Ureter (tissue), 1 donor: Measurements from ENCODE around the gene CCDC192. TPM values are rescaled to one million over a fixed set of nuclear protein-coding genes. Genes with fewer than 3 reads are reported as not detected.

Source experiments
- DNase-seq: peaks from one replicate; pipeline ENCODE4 v3.0.0-alpha.2; 2020; ENCODE audit warnings: low spot score
- total RNA-seq: library from RNA; stranded (reverse); gene quantifications from one replicate; pipeline ENCODE4 v1.2.4, GENCODE V29; 2023
- donor health status: DM: yes; HTN: yes; CAD: no.

CCDC192 gene
- total RNA-seq, 1 donor from 2014 or later, result 1.2 TPM

DNA sequence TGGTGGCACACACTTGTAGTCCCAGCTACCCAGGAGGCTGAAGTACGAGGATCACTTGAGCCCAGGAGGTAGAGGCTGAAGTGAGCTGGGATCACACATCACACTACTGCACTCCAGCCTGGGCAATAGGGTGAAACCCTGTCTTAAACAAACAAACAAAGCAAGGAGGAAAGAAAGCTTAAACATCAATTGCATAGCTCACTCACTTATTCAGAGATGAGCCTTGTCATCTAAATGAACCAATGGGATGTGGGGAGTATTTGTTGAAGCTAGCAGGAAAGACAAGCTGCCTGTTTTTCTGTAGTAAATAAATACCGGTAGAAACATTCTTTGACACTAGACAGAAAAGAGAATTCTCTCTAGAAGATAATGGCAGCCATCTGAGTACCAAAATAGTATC, 219.4 kb downstream of the CCDC192 start:
- no peak for DNase-seq

- no peak for DNase-seq
These were observed 220.8 kb downstream of the CCDC192 start for GRCh38 chr5:127923804-127924570.

GRCh38 chr5:127924606-127925005, 221.4 kb downstream of the CCDC192 start:
- DNase-seq, result no peak

- no peak for DNase-seq
These were observed 222.7 kb downstream of the CCDC192 start for GRCh38 chr5:127925916-127926315.

GRCh38 chr5:127926974-127927373, 223.8 kb downstream of the CCDC192 start:
- DNase-seq, result no peak

GRCh38 chr5:127928053-127928452, 224.9 kb downstream of the CCDC192 start:
- DNase-seq, result no peak

GRCh38 chr5:127930311-127930710, 227.1 kb downstream of the CCDC192 start:
- DNase-seq, result no peak

GRCh38 chr5:127931396-127931795, 228.2 kb downstream of the CCDC192 start:
- DNase-seq, result no peak

DNA sequence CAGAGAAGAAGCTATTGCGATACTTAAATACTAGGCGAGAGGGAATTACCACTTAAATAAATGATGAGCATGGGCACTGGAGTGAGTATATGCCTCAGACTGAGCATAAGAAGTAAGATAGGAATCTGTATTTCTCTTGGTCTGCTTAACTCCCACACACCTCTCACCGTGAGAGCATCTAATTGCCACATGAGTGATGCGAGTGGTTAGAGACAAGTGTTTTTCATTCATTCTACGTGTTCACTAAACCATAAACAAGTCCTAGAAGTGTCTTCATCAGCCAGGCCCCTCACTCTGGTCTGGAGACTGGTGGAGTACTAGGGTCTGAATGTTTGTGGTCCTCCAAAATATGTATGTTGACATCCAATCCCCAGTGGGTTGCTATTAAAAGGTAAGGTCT, 230.2 kb downstream of the CCDC192 start:
- DNase-seq, result no peak

DNA sequence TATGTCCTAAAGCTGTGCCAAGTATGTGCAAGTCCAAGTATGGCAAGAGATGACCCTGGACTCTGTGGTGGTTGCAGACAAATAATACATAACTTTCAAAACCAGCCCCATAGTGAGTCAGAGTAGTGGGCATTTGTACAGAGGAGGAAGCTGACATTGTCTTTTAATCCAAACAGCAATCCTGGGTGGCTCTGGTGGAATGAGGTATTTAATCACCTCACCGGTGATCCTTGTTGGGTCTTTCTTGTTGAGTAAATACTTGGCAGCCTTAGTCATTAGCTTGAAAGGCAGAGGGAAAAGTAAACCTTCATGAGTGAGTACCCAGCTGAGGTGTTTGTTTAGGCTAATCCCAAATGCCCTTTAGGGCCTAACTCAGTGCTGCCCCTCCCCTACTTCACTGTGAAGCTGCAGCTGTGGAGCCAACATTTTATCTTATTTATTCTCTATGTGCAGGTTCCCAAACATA, 231.6 kb downstream of the CCDC192 start:
- DNase-seq, result no peak

- DNase-seq, result no peak
These were observed 232.2 kb downstream of the CCDC192 start for GRCh38 chr5:127935398-127935797.

- DNase-seq, result no peak
These were observed 233.3 kb downstream of the CCDC192 start for GRCh38 chr5:127936439-127936972.

DNA sequence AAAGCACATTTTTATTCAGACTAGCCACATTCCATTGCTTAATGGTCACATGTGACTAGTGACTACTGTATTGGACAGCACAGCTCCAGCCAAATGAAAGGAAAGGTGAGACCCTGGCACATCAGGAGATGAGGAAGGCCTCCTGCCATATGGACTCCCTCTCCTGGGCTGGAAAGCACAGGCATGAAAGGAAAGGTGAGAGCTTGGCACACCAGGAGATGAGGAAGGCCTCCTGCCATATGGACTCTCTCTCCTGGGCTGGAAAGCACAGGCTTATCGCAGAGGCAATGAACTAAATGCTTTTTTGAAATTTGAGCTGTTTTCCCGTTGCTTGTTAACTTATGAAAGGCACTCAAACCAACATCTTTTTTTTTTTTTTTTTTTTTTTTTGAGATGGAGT, 235.6 kb downstream of the CCDC192 start:
- DNase-seq, result no peak

GRCh38 chr5:127940854-127941253, 237.7 kb downstream of the CCDC192 start:
- no peak for DNase-seq

- no peak for DNase-seq
These were observed 238.5 kb downstream of the CCDC192 start for GRCh38 chr5:127941646-127942045.

- DNase-seq, result no peak
These were observed 239.3 kb downstream of the CCDC192 start for GRCh38 chr5:127942246-127943060.

DNA sequence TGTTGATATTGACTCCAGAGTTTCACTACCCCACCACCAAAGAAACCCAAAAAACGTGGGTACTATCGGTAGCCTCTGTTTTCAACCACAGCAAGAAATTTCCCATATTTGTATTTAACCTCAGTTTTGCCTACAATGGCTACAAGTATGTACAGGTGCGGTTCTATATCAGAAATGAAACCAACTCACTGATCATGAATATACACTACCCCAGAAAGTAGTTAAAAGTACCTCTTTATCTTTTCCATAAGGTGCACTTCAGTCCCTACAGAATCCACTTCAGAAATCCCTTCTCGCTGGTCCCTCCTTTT, 239.8 kb downstream of the CCDC192 start:
- DNase-seq, result no peak

DNA sequence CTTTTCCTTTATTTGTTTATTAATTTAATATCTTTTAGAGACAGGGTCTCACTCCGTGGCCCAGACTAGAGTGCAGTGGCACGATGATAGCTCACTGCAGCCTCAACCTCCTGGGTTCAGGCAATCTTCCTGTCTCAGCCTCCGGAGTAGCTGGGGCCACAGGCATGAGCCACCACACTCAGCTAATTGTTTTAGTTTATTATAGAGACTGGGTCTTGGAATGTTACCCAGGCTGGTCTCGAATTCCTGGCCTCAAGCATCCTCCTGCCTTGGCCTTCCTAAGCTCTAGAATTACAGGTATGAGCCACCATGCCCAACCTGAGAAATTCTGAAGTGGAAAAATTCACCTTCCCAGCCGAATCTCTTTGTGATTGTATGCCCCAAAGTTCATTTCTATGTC, 240.9 kb downstream of the CCDC192 start:
- DNase-seq, result no peak

DNA sequence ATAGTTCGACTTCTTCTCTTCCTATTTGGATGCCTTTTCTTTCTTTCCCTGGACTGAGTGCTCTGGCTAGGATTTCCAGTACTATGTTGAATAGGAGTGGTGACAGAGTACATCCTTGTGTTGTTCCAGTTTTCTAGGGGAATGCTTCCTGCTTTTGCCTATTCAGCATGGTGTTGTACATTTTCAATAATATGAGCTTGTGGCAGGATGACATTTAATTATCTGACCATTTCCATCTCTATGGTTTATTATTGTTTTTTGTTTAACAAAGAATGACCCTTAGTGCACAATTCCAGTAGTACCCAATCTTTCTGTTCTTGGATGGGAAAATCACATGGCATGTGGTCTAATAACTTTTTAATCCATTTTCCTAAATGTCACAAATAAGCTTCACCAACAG, 244.8 kb downstream of the CCDC192 start:
- DNase-seq, result no peak

DNA sequence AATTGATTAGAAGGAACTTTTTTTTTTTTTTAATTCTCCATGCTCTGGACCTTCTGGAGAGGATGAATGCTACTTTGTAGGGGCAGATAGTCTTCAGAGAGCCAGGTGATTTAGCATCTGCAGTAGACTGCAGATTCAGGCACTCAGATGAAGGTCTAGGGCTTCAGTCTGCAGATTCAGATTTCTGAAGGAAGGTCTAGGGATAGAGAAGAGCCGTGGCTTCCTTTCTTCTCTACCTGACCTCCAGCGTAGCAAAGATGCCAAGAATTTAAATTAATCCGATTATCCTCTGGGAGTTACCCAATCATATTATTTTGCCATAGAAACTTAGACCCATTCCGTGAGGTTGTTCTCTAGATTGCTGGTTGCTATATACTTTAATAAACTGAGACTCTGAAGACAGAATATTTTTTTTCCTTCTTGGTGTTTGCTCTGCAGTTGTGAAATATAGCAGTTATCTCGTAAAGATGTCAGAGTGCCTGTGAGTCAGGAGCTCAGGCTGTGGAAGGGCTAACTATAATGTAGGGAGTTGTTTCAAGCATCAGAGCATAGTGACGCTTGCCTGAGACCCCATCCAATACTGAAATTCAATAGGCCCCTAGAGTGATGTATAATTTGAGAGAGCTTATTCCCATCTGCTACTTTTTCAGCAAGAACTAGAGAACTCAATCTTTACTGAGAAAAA, 247.7 kb downstream of the CCDC192 start:
- no peak for DNase-seq

DNA sequence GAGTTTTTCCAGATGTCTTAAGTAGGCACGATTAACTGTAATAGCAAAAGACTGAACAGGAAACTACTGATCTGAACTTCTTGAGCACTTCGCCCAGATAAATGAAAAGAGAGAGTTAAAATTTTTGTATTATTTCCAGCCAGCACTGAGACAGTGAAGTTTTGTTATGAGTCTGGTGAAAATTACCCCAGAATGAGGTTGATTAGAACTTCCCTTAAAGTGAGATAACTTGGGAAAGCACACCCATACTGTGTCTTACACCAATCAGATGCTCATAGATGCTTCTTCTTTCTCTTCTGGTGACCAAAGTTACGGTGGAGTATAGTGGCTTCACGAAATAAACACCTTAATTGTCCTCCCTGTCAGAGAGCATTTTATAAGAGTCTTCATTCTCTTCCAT, 248.6 kb downstream of the CCDC192 start:
- no peak for DNase-seq

DNA sequence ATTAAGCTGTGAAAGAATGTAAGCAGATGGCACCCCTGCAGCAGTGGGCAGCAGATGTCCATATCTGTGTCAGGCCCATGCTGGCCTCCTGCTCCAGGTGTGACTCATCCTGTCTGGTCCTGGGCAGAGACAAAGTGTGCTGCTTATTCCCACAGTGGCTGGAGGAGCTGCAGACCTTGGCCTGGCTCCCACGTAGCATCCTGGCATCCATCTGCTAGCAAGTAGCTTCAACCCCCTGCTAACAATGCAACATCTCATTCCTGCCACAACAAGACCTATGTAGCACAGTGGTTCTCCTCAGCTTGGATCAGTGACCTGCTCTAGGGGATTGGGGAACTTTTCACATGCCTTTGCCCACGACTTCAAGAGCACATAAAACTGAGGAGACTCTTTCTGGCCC, 254.0 kb downstream of the CCDC192 start:
- no peak for DNase-seq
